Liver (tissue), 3 donors: ENCODE measurements around the gene TMEM214.

ENCODE experiments used
- CTCF ChIP-seq: fragments of 150-350 bp; IDR thresholded peaks from 2 replicates; pipeline ENCODE4 v1.5.1; 2017; ENCODE audit warnings: improper control_type of control experiment, low read depth, low read length; ENCODE audit not compliant: missing input control
- MAX ChIP-seq: IDR thresholded peaks from 2 replicates; pipeline ENCODE4 v1.6.1; 2016; ENCODE audit warnings: antibody characterized with exemption
- NR2F2 ChIP-seq: IDR thresholded peaks from 2 replicates; pipeline ENCODE4 v1.6.1; 2016; ENCODE audit warnings: antibody characterized with exemption
- donor health status: healthy.
- donor health status: healthy.

DNA sequence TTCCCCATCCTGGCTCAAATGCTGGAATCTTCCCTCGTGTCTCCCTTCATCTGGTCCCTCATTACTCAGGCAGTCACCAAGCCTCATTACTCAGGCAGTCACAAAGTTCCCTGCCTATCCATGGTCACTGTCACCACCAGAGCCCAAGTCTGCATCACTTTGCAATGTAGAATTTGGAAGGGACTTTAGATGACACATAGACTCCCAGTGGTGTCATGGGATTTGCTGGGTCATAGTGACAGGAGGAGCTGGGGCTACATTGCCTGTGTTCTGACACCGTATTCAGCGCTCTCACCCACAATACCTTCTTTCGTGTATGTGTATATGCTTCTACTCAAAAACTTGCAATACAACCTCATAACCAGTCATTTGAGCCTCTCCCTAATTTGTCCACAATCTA is 43.6 kb downstream of the TMEM214 start:
- TF ChIP-seq NR2F2 (no peak), CTCF (no peak), MAX (no peak)
